ENCODE data around the gene NKTR.

NKTR gene

DNA sequence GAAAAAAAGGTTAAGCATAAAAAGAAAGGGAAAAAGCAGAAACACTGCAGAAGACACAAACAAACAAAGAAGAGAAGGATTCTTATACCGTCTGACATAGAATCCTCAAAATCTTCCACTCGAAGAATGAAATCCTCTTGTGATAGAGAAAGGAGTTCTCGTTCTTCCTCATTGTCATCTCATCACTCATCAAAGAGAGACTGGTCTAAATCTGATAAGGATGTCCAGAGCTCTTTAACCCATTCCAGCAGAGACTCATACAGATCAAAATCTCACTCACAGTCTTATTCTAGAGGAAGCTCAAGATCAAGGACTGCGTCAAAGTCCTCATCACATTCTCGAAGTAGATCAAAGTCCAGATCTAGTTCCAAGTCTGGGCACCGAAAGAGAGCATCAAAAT, 36.5 kb downstream of the NKTR start:
- H3K9ac ChIP-seq (ENCODE audit: low read depth, low read length), result no peak overlapping the region
- H3K9me3 ChIP-seq (ENCODE audit: control insufficient read depth, insufficient read depth, low read length), result no peaks in the 10 kb centered on the region
- H3K4me3 ChIP-seq (ENCODE audit: low read depth, low read length), result no peak overlapping the region
- no peaks in the 10 kb centered on the region for H3K4me1 ChIP-seq (ENCODE audit: control insufficient read depth, insufficient read depth, low read length)
- H3K27me3 ChIP-seq (ENCODE audit: control insufficient read depth, insufficient read depth, low read length), result no peaks in the 10 kb centered on the region
- peaks cover 66% of the 10 kb centered on the region for H3K36me3 ChIP-seq (ENCODE audit: control insufficient read depth, insufficient read depth, low read length)

- Histone ChIP-seq H3K9ac (ENCODE audit: low read depth, low read length) (no peak overlapping the region), H3K27me3 (ENCODE audit: control insufficient read depth, insufficient read depth, low read length) (no peaks in the 10 kb centered on the region), H3K36me3 (ENCODE audit: control insufficient read depth, insufficient read depth, low read length) (peaks cover 74% of the 10 kb centered on the region), H3K4me1 (ENCODE audit: control insufficient read depth, insufficient read depth, low read length) (no peaks in the 10 kb centered on the region), H3K9me3 (ENCODE audit: control insufficient read depth, insufficient read depth, low read length) (no peaks in the 10 kb centered on the region), H3K4me3 (ENCODE audit: low read depth, low read length) (no peak overlapping the region)
Observed at GRCh38 chr3:42638339-42638842, 37.9 kb downstream of the NKTR start.

DNA sequence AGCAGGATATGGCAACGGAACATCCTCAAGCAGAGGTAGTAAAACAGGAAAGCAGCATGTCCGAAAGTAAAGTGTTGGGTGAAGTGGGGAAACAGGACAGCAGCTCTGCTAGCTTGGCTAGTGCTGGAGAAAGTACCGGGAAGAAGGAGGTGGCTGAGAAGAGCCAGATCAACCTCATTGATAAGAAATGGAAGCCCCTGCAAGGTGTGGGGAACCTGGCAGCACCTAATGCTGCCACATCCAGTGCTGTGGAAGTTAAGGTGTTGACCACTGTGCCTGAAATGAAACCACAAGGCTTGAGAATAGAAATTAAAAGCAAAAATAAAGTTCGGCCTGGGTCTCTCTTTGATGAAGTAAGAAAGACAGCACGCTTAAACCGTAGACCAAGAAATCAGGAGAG, 38.7 kb downstream of the NKTR start:
- Histone ChIP-seq H3K4me3 (ENCODE audit: low read depth, low read length) (no peak overlapping the region), H3K27me3 (ENCODE audit: control insufficient read depth, insufficient read depth, low read length) (no peaks in the 10 kb centered on the region), H3K9ac (ENCODE audit: low read depth, low read length) (no peak overlapping the region), H3K36me3 (ENCODE audit: control insufficient read depth, insufficient read depth, low read length) (peaks cover 68% of the 10 kb centered on the region), H3K9me3 (ENCODE audit: control insufficient read depth, insufficient read depth, low read length) (no peaks in the 10 kb centered on the region), H3K4me1 (ENCODE audit: control insufficient read depth, insufficient read depth, low read length) (no peaks in the 10 kb centered on the region)

GRCh38 chr3:42640129-42640528, 39.6 kb downstream of the NKTR start:
- H3K9ac ChIP-seq (ENCODE audit: low read depth, low read length), result no peak overlapping the region
- H3K9me3 ChIP-seq (ENCODE audit: control insufficient read depth, insufficient read depth, low read length), result no peaks in the 10 kb centered on the region
- H3K27me3 ChIP-seq (ENCODE audit: control insufficient read depth, insufficient read depth, low read length), result no peaks in the 10 kb centered on the region
- H3K36me3 ChIP-seq (ENCODE audit: control insufficient read depth, insufficient read depth, low read length), result peaks cover 74% of the 10 kb centered on the region
- H3K4me3 ChIP-seq (ENCODE audit: low read depth, low read length), result no peak overlapping the region
- H3K4me1 ChIP-seq (ENCODE audit: control insufficient read depth, insufficient read depth, low read length), result no peaks in the 10 kb centered on the region

DNA sequence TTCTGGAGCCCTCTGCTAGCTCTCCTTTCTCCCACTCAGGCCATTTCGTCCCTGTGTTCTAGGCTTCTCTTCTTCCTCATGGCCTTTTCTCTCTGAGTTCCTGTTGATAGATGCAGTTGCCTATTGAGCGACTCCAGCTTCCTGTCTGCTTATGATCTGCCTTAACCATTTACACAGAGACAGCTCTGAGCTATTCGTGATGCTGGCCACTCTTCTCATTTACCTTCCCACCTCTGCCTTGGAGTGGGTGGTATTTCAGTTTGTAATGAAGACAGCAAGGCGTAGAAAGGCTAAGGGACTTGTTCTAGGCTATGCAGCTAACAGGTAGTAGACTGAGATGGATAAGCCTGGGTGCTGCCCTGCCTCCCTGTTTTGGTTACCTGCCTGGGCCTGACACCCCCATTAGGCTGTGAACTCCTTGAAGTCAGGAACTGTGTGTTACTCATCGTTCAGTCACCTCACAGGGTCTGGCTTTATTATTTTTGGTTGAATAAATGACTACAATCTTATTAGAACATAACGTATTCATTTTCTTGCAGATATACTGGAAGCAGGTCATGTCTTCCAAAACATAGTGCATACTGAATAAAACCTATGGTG, 40.4 kb downstream of the NKTR start:
- no peaks in the 10 kb centered on the region for H3K9me3 ChIP-seq (ENCODE audit: control insufficient read depth, insufficient read depth, low read length)
- no peaks in the 10 kb centered on the region for H3K27me3 ChIP-seq (ENCODE audit: control insufficient read depth, insufficient read depth, low read length)
- H3K36me3 ChIP-seq (ENCODE audit: control insufficient read depth, insufficient read depth, low read length), result peaks cover 72% of the 10 kb centered on the region

DNA sequence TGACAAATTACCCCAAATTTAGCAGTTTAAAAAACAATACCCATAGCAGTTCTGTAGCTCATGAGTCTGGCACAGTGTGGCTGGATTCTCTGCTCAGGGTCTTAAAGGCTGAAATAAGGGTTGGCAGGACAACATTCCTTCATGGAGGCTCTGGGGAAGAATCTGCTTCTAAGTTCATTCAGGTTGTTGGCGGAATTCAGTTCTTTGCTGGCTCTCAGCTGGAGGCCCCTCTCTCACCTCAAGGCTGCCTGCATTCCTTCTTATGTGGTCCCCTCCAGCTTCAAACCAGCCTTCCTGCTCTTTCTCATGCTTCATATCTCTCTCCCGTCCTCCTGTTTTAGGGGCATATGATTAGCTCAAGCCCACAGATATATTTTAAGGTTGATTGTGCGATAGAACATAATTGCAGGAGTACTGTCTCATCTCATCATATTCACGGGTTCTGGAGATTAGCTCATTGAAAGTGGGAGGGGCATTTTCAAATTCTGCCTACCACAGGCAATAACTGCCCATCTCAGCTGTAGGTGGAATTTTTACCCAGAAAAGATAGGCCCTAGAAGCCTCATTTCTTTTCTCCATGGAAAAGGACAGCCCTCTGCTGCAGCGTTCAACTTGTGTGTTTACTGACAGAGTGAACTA, 47.5 kb downstream of the NKTR start:
- Histone ChIP-seq H3K4me1 (ENCODE audit: control insufficient read depth, insufficient read depth, low read length) (peaks cover 3% of the 10 kb centered on the region), H3K9ac (ENCODE audit: low read depth, low read length) (no peak overlapping the region), H3K9me3 (ENCODE audit: control insufficient read depth, insufficient read depth, low read length) (no peaks in the 10 kb centered on the region), H3K4me3 (ENCODE audit: low read depth, low read length) (no peak overlapping the region), H3K36me3 (ENCODE audit: control insufficient read depth, insufficient read depth, low read length) (peaks cover 14% of the 10 kb centered on the region), H3K27me3 (ENCODE audit: control insufficient read depth, insufficient read depth, low read length) (no peaks in the 10 kb centered on the region)

More for the DNA sequence above, 40.4 kb downstream of the NKTR start:
- H3K4me1 ChIP-seq (ENCODE audit: control insufficient read depth, insufficient read depth, low read length), result no peaks in the 10 kb centered on the region
- H3K9ac ChIP-seq (ENCODE audit: low read depth, low read length), result no peak overlapping the region
- no peak overlapping the region for H3K4me3 ChIP-seq (ENCODE audit: low read depth, low read length)

DNA sequence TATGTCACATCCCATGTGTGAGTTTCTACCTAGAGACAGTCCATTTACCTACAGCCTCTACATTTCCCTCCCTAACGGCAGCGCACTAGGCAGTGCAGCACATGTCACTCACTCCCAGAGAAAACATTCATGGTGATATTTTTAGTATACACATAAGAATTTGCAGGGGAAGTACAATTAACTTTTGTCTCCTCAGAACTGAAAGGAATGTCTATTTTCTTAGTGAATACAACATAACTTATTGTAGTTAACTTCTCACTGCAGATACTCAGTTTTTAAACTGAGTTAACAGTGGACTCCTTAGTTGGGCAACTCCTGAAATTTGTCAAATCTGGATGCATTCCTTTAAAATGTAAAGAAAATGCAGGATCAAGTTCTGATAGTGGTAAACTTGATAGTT, 48.5 kb downstream of the NKTR start:
- H3K9ac ChIP-seq (ENCODE audit: low read depth, low read length), result no peak overlapping the region
- peaks cover 11% of the 10 kb centered on the region for H3K36me3 ChIP-seq (ENCODE audit: control insufficient read depth, insufficient read depth, low read length)
- no peaks in the 10 kb centered on the region for H3K9me3 ChIP-seq (ENCODE audit: control insufficient read depth, insufficient read depth, low read length)
- no peak overlapping the region for H3K4me3 ChIP-seq (ENCODE audit: low read depth, low read length)
- H3K4me1 ChIP-seq (ENCODE audit: control insufficient read depth, insufficient read depth, low read length), result peaks cover 8% of the 10 kb centered on the region
- H3K27me3 ChIP-seq (ENCODE audit: control insufficient read depth, insufficient read depth, low read length), result no peaks in the 10 kb centered on the region

GRCh38 chr3:42649783-42650182, 49.3 kb downstream of the NKTR start:
- Histone ChIP-seq H3K36me3 (ENCODE audit: control insufficient read depth, insufficient read depth, low read length) (peaks cover 6% of the 10 kb centered on the region), H3K9me3 (ENCODE audit: control insufficient read depth, insufficient read depth, low read length) (no peaks in the 10 kb centered on the region), H3K4me1 (ENCODE audit: control insufficient read depth, insufficient read depth, low read length) (peaks cover 8% of the 10 kb centered on the region), H3K9ac (ENCODE audit: low read depth, low read length) (no peak overlapping the region), H3K27me3 (ENCODE audit: control insufficient read depth, insufficient read depth, low read length) (no peaks in the 10 kb centered on the region), H3K4me3 (ENCODE audit: low read depth, low read length) (no peak overlapping the region)

GRCh38 chr3:42651248-42652091, 51.0 kb downstream of the NKTR start:
- Histone ChIP-seq H3K4me1 (ENCODE audit: control insufficient read depth, insufficient read depth, low read length) (peaks cover 12% of the 10 kb centered on the region), H3K9ac (ENCODE audit: low read depth, low read length) (no peak overlapping the region), H3K27me3 (ENCODE audit: control insufficient read depth, insufficient read depth, low read length) (no peaks in the 10 kb centered on the region), H3K4me3 (ENCODE audit: low read depth, low read length) (no peak overlapping the region), H3K36me3 (ENCODE audit: control insufficient read depth, insufficient read depth, low read length) (no peaks in the 10 kb centered on the region), H3K9me3 (ENCODE audit: control insufficient read depth, insufficient read depth, low read length) (no peaks in the 10 kb centered on the region)

GRCh38 chr3:42652251-42652610, 51.7 kb downstream of the NKTR start:
- no peaks in the 10 kb centered on the region for H3K27me3 ChIP-seq (ENCODE audit: control insufficient read depth, insufficient read depth, low read length)
- no peak overlapping the region for H3K4me3 ChIP-seq (ENCODE audit: low read depth, low read length)
- H3K4me1 ChIP-seq (ENCODE audit: control insufficient read depth, insufficient read depth, low read length), result peaks cover 12% of the 10 kb centered on the region
- no peaks in the 10 kb centered on the region for H3K9me3 ChIP-seq (ENCODE audit: control insufficient read depth, insufficient read depth, low read length)
- no peak overlapping the region for H3K9ac ChIP-seq (ENCODE audit: low read depth, low read length)
- no peaks in the 10 kb centered on the region for H3K36me3 ChIP-seq (ENCODE audit: control insufficient read depth, insufficient read depth, low read length)

- Histone ChIP-seq H3K4me1 (ENCODE audit: control insufficient read depth, insufficient read depth, low read length) (peaks cover 12% of the 10 kb centered on the region), H3K9me3 (ENCODE audit: control insufficient read depth, insufficient read depth, low read length) (no peaks in the 10 kb centered on the region), H3K27me3 (ENCODE audit: control insufficient read depth, insufficient read depth, low read length) (no peaks in the 10 kb centered on the region), H3K4me3 (ENCODE audit: low read depth, low read length) (no peak overlapping the region), H3K9ac (ENCODE audit: low read depth, low read length) (no peak overlapping the region), H3K36me3 (ENCODE audit: control insufficient read depth, insufficient read depth, low read length) (no peaks in the 10 kb centered on the region)
Observed at GRCh38 chr3:42652611-42653302, 52.3 kb downstream of the NKTR start.
